WTC11 (cell line): ENCODE data around the gene LYPLA2. TPM values are rescaled to one million over a fixed set of nuclear protein-coding genes. Genes with fewer than 3 reads are reported as not detected.

Experiments
- ATAC-seq: fragments of 200-7000 bp; cut with Tn5 transposase; 2 replicates; pipeline ENCODE4 v1.10.0; 2021; ENCODE audit warnings: mild to moderate bottlenecking, moderate library complexity
- CTCF ChIA-PET: fragments of 300-600 bp; sonication (Branson Sonifier 250); formaldehyde crosslinking; loops from one replicate; lab custom pipeline; 2021; ENCODE audit warnings: antibody characterized with exemption; lab: Charles Lee
- POLR2A ChIA-PET: fragments of 350-600 bp; sonication (Branson Sonifier 250); formaldehyde crosslinking; loops from one replicate; lab custom pipeline; 2021; ENCODE audit warnings: antibody characterized with exemption; lab: Charles Lee
- DNase-seq: peaks from one replicate; pipeline ENCODE4 v3.0.0; 2021; ENCODE audit warnings: low spot score
- H3K27ac Mint-ChIP-seq: 2 replicates; pipeline ENCODE4 v1.8.0; 2021; ENCODE audit warnings: mixed read lengths
- H3K27me3 Mint-ChIP-seq: 2 replicates; pipeline ENCODE4 v1.8.0; 2021; ENCODE audit warnings: low read depth, mild to moderate bottlenecking, moderate library complexity, mixed read lengths
- H3K36me3 Mint-ChIP-seq: 2 replicates; pipeline ENCODE4 v1.8.0; 2021; ENCODE audit warnings: mixed read lengths
- H3K4me1 Mint-ChIP-seq: 2 replicates; pipeline ENCODE4 v1.8.0; 2022; ENCODE audit warnings: mixed read lengths
- H3K4me3 Mint-ChIP-seq: 2 replicates; pipeline ENCODE4 v1.8.0; 2021; ENCODE audit warnings: mild to moderate bottlenecking, moderate library complexity, mixed read lengths
- H3K9me3 Mint-ChIP-seq: 2 replicates; pipeline ENCODE4 v1.8.0; 2021; ENCODE audit warnings: mixed read lengths
- AFF4 ChIP-seq: sonication (generic); formaldehyde crosslinking; IDR thresholded peaks from 2 replicates; pipeline ENCODE4 v1.8.1; 2023; ENCODE audit warnings: mild to moderate bottlenecking, missing genetic modification reagents, borderline replicate concordance
- CTCF ChIP-seq: fragments of 200-600 bp; IDR thresholded peaks from 2 replicates; pipeline ENCODE4 v1.8.0; 2022; ENCODE audit warnings: antibody characterized with exemption
- ETV6 ChIP-seq: sonication (generic); formaldehyde crosslinking; IDR thresholded peaks from 2 replicates; pipeline ENCODE4 v1.8.1; 2022; ENCODE audit warnings: mild to moderate bottlenecking, missing genetic modification reagents
- FOXK1 ChIP-seq: sonication (generic); formaldehyde crosslinking; IDR thresholded peaks from 2 replicates; pipeline ENCODE4 v1.8.0; 2022; ENCODE audit warnings: mild to moderate bottlenecking, moderate library complexity, missing genetic modification reagents
- HMGA2 ChIP-seq: fragments of 250-450 bp; sonication (Bioruptor Pico); IDR thresholded peaks from 2 replicates; pipeline ENCODE4 v1.4.0; 2021; ENCODE audit warnings: mild to moderate bottlenecking, moderate library complexity
- JAZF1 ChIP-seq: fragments of 250-450 bp; sonication (Bioruptor Pico); IDR thresholded peaks from 2 replicates; pipeline ENCODE4 v1.9.0; 2021; ENCODE audit warnings: moderate library complexity, mild to moderate bottlenecking, inconsistent platforms
- NFATC4 ChIP-seq: fragments of 250-450 bp; sonication (Bioruptor Pico); IDR thresholded peaks from 2 replicates; pipeline ENCODE4 v1.9.0; 2021; ENCODE audit warnings: mild to moderate bottlenecking
- PRDM15 ChIP-seq: sonication (generic); formaldehyde crosslinking; IDR thresholded peaks from 2 replicates; pipeline ENCODE4 v1.8.0; 2022; ENCODE audit warnings: missing genetic modification reagents
- PREB ChIP-seq: sonication (generic); formaldehyde crosslinking; IDR thresholded peaks from 2 replicates; pipeline ENCODE4 v1.8.1; 2022; ENCODE audit warnings: mild to moderate bottlenecking, missing genetic modification reagents, moderate library complexity, borderline replicate concordance
- RELA ChIP-seq: sonication (generic); formaldehyde crosslinking; IDR thresholded peaks from 2 replicates; pipeline ENCODE4 v1.8.1; 2022; ENCODE audit warnings: missing genetic modification reagents, mild to moderate bottlenecking, borderline replicate concordance
- ZMAT4 ChIP-seq: fragments of 250-450 bp; sonication (Bioruptor Pico); IDR thresholded peaks from 2 replicates; pipeline ENCODE4 v1.9.0; 2021; ENCODE audit warnings: mild to moderate bottlenecking
- ZNF263 ChIP-seq: sonication (generic); formaldehyde crosslinking; IDR thresholded peaks from 2 replicates; pipeline ENCODE4 v1.8.1; 2022; ENCODE audit warnings: low read depth, mild to moderate bottlenecking, moderate library complexity, missing genetic modification reagents
- ZNF281 ChIP-seq: sonication (generic); formaldehyde crosslinking; IDR thresholded peaks from 2 replicates; pipeline ENCODE4 v1.8.0; 2023; ENCODE audit warnings: mild to moderate bottlenecking, missing genetic modification reagents
- ZNF425 ChIP-seq: fragments of 250-450 bp; sonication (Bioruptor Pico); conservative IDR thresholded peaks from 2 replicates; pipeline ENCODE4 v1.9.0; 2021; ENCODE audit warnings: mild to moderate bottlenecking
- total RNA-seq: library from RNA; stranded (reverse); gene quantifications from 3 replicates; pipeline ENCODE4 v1.2.3, GENCODE V29; 2021

LYPLA2 gene
- total RNA-seq, 1 experiment from 2014 or later = 164 TPM

GRCh38 chr1:23768733-23769132 lies 22.2 kb upstream of the LYPLA2 start (continued):
- TF ChIP-seq ZNF425 (CRISPR knock-in tag) (no peak), HMGA2 (CRISPR knock-in tag) (peak; percentile 79)

GRCh38 chr1:23772049-23772853 lies 18.7 kb upstream of the LYPLA2 start:
- DNase-seq (peak; percentile 92), ATAC-seq (peak; percentile 97)
- H3K27me3 Mint-ChIP-seq = no peaks in the 10 kb centered on the region
- ChIA-PET CTCF (interaction anchor here (0.6 to 2.9 kb wide), 48 partner anchors 9 to 379 kb away, joined by 3 to 64 read pairs (median 4); partner anchors contain the start of genes ASAP3, ELOA, FUCA1 and GALE), POLR2A (interaction anchor here (0.7 to 0.8 kb wide), 2 partner anchors 16 to 28 kb away, joined by 3 read pairs; partner anchors contain the start of gene GALE)
- no peak overlapping the region for H3K27ac Mint-ChIP-seq
- H3K36me3 Mint-ChIP-seq = 0 out of 2 replicates have a peak, but pooled peaks cover 2% of the 10 kb centered on the region
- TF ChIP-seq CTCF = peak; percentile 87
- no peak for TF ChIP-seq ETV6 (CRISPR knock-in tag)
- TF ChIP-seq, all 79 proteins: peak for 1
- Mint-ChIP-seq H3K4me1 (peaks cover 4% of the 10 kb centered on the region; the same call in 1 of the 2 replicates), H3K4me3 (no peak overlapping the region), H3K9me3 (no peaks in the 10 kb centered on the region)

- Mint-ChIP-seq H3K27me3 (no peaks in the 10 kb centered on the region), H3K4me1 (peaks cover 9% of the 10 kb centered on the region; the same call in 1 of the 2 replicates), H3K27ac (no peak overlapping the region), H3K9me3 (no peaks in the 10 kb centered on the region), H3K4me3 (no peak overlapping the region), H3K36me3 (0 out of 2 replicates have a peak, but pooled peaks cover 2% of the 10 kb centered on the region)
- POLR2A ChIA-PET = no interaction called here
- CTCF ChIA-PET = no interaction called here
- DNase-seq (no peak), ATAC-seq (no peak)
- no peak for TF ChIP-seq ZNF281 (CRISPR knock-in tag)
- TF ChIP-seq ZNF263 (CRISPR knock-in tag) = no peak
- TF ChIP-seq FOXK1 = no peak
- no peak for TF ChIP-seq JAZF1
- no peak for TF ChIP-seq ETV6 (CRISPR knock-in tag)
- no peak for TF ChIP-seq PRDM15 (CRISPR knock-in tag)
- TF ChIP-seq RELA (CRISPR knock-in tag) = no peak
- TF ChIP-seq NFATC4 (CRISPR knock-in tag) = no peak
- no peak for TF ChIP-seq ZMAT4
- TF ChIP-seq PREB (CRISPR knock-in tag) = no peak
- TF ChIP-seq AFF4 (CRISPR knock-in tag) = no peak
Observed at GRCh38 chr1:23772854-23773242, 18.1 kb upstream of the LYPLA2 start.
